ENCODE data around the gene FAM204A.

DNA sequence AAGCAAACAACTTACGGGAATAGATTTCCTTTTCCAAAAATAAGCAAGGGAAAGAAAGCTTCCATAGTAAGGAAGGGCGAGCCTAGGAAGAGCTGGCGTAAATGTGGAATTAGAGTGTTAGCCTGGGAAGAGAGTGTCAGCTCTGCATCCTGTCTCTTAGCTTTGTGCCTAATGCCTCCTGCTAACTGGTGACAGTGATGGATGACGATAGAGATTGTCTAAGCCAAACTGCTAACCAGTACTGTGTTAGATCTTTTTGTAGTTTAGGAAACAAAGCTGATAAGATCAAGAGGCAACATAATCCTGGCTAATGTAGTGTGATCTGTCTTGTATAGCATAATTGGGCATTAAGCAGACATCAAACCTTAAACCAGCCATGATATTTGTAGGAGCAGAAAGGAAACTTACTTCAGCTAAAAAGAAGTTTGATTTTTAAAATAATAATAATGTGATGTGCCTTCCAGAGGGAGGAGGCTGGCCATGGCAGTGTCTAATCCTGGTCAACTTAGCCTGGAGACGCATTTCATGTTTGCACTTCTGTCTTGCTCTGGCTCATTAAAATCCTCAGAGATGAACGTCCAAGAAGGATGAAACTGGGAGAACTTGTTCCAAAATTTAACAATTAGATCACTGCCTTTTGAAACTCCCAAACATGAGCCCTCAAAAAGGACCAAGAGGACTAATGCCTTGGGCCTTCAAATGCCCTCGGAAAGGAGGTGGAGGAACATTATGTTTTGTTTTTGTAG, 85.1 kb downstream of the FAM204A start:
- TF ChIP-seq, protein P1, sequence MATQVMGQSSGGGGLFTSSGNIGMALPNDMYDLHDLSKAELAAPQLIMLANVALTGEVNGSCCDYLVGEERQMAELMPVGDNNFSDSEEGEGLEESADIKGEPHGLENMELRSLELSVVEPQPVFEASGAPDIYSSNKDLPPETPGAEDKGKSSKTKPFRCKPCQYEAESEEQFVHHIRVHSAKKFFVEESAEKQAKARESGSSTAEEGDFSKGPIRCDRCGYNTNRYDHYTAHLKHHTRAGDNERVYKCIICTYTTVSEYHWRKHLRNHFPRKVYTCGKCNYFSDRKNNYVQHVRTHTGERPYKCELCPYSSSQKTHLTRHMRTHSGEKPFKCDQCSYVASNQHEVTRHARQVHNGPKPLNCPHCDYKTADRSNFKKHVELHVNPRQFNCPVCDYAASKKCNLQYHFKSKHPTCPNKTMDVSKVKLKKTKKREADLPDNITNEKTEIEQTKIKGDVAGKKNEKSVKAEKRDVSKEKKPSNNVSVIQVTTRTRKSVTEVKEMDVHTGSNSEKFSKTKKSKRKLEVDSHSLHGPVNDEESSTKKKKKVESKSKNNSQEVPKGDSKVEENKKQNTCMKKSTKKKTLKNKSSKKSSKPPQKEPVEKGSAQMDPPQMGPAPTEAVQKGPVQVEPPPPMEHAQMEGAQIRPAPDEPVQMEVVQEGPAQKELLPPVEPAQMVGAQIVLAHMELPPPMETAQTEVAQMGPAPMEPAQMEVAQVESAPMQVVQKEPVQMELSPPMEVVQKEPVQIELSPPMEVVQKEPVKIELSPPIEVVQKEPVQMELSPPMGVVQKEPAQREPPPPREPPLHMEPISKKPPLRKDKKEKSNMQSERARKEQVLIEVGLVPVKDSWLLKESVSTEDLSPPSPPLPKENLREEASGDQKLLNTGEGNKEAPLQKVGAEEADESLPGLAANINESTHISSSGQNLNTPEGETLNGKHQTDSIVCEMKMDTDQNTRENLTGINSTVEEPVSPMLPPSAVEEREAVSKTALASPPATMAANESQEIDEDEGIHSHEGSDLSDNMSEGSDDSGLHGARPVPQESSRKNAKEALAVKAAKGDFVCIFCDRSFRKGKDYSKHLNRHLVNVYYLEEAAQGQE (IDR thresholded peaks at IDR 0.05; ENCODE audit: insufficient read depth in 1 of 2, low read depth in 2 of 2, low read length in 2 of 2) = no peak
- no peak for TF ChIP-seq TAF1 (IDR thresholded peaks at IDR 0.05; ENCODE audit: borderline replicate concordance, insufficient read depth, low read length)

Measured in PFSK-1 (cell line).